8988T (cell line): Measurements from ENCODE around the gene DENND2C.
A peak's percentile ranks its signal among the peaks of the same experiment; 100 is the strongest.
"Not testable (repeated sequence)": the region's sequence is repeated elsewhere in the genome, so short reads cannot be mapped to it uniquely, and the experiment has no call there.

Experiments
- DNase-seq: peaks from one replicate; pipeline ENCODE4 v3.0.0; 2011

Gene DENND2C

DNA sequence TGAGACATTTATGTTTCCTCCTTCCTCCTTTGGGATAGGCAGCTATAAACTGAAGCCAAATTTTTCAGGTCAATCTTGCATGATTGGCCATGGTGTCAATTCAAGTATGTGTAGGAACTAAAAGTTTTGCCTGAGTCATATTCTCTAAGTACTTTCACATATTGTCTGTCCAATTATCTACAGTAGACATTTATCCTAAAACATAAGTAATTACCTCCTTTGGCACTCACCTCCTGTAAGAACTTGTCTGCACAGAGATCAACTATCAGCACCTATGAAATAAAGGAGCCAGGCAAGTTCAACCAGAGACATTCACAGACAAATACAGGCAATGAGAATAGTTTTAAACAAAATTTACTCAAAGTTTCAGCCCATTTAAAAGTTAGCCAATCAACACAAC, 74.2 kb downstream of the DENND2C start:
- no peak for DNase-seq

DNA sequence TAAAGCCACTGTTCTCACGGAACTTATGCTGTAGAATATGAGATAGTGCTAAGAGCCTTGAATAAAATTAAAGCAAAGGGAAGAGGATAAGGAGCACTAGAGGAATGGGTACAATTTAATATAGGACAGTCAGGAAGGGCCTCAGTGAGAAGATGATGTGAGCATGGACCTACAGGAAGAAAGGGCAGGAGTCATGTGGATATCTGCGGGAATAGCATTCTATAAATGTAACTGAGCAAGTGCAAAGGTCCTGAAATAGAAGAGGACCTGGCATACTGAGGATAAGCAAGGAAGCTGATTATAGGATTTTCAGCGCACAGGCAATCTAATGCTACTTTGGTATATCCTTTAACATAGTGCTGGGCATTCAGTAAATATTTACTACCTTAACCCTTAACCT, 75.8 kb downstream of the DENND2C start:
- DNase-seq: no peak

GRCh38 chr1:114589122-114589521, 80.7 kb downstream of the DENND2C start:
- no peak for DNase-seq

DNA sequence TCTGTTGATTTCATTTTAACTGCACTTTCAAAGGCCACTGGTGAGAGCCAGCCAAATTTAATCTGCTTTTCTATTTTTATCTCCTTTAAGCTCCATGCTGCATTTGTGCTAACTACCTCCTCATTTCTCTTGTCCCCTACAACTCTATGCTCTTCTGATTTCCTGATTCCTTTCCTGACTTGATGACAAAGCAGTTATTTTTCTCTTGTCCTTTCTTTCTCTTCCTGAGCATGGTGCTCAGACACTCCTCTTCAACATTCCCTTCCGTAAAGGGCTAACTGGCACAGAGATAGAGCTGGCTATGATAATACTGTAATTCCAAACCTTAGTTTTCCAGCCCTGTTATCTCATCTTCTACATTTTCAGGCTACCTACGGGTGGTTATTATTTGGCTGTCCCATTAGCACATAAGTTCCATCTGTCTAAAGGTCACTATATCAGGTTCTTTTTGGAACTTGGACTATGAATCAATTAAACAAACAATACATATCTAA, 81.6 kb downstream of the DENND2C start:
- DNase-seq: no peak

- DNase-seq: no peak
Observed at GRCh38 chr1:114587203-114587991, 82.5 kb downstream of the DENND2C start.

- DNase-seq: no peak
Observed at GRCh38 chr1:114586513-114587047, 83.3 kb downstream of the DENND2C start.

GRCh38 chr1:114585231-114585630, 84.6 kb downstream of the DENND2C start:
- DNase-seq: no peak

- DNase-seq: peak; percentile 43
Observed at GRCh38 chr1:114581335-114582287, 88.2 kb downstream of the DENND2C start, which contains the start of gene BCAS2. TSS of gene BCAS2 (minus strand) at chr1:114581615. CDS start at chr1:114581591, 24 bp downstream.

- DNase-seq: no peak
Observed at GRCh38 chr1:114574365-114574764, 95.5 kb downstream of the DENND2C start.

- no peak for DNase-seq
Observed at GRCh38 chr1:114564141-114564540, 105.7 kb downstream of the DENND2C start.

- DNase-seq: not testable (repeated sequence)
Observed at GRCh38 chr1:114562978-114563510, 106.8 kb downstream of the DENND2C start.

GRCh38 chr1:114561333-114561732, 108.5 kb downstream of the DENND2C start:
- DNase-seq: no peak

DNA sequence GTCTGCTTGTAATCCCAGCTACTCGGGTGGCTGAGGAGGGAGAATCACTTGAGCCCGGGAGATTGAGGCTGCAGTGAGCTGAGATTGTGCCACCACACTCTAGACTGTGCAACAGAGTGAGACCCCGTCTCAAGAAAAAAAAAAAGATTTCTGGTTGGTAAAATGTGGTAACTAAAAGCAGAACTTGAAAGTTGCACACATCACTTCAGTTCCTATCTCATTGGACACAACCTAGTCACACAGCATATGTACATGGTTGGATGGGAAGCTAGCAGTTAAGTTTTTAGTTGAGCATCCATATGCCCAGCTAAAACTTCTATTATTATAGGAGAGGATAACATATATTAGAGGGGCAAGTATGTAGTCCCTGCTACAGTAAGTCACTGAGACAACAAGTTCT, 110.5 kb downstream of the DENND2C start:
- DNase-seq: no peak

- DNase-seq: no peak
Observed at GRCh38 chr1:114558544-114558943, 111.3 kb downstream of the DENND2C start.

GRCh38 chr1:114554577-114554976, 115.3 kb downstream of the DENND2C start:
- DNase-seq: no peak

DNA sequence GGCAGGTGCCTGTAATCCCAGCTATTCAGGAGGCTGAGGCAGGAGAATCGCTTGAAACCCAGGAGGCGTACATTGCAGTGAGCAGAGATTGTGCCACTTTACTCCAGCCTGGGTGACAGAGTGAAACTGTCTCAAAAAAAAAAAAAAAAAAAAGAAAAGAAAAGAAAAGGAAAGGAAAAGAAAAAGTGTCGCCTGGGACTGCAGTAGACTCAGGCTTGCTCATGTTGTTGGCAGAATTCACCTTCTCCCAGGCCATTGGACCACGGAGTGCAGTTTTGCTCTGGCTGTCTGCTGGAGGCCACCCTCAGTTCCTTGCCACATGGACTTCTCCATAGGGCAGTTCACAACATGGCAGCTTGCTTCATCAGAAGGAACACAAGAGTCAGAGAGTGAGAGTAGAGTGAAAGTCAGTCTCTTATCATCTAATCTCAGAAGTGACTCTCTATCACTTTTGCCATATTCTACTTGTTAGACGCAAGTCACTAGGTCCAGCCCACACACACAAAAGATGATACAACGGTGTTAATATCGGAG, 117.7 kb downstream of the DENND2C start:
- DNase-seq: no peak

DNA sequence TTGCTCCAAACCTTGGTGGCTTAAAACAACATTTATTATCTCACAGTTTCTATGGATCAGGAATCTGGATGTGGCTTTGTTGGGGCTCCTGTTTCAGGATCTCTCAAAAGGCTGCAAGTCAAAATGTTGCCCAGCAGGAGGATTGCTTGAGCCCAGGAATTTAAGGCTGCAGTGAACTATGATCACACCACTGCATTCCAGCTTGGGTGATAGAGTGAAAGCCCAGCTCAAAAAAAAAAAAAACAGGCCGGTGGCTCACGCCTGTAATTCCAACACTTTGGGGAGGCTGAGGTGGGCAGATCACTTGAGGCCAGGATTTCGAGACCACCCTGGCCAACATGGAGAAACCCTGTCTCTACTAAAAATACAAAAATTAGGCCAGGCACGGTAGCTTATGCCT, 118.4 kb downstream of the DENND2C start:
- no peak for DNase-seq

- DNase-seq: no peak
Observed at GRCh38 chr1:114550336-114550735, 119.5 kb downstream of the DENND2C start.

DNA sequence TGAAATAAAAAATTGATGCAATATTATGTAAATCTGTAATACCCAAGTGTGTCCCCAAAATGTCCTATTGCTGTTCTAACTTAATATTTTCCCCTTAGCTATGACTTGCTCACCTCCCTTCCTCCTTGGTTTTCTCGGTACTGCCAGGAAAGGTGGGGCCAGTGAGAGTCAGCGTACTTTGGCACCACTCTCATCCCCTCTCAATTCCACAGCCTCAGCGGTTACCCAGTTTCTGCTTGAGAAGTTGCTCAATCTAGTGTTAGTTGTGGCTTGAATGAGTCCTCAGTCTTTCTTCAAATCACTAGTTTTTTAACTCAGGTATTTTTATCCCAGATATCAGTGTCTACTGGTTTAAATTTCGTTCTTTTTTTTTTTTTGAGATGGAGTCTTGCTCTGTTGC, 120.7 kb downstream of the DENND2C start:
- DNase-seq: no peak

DNA sequence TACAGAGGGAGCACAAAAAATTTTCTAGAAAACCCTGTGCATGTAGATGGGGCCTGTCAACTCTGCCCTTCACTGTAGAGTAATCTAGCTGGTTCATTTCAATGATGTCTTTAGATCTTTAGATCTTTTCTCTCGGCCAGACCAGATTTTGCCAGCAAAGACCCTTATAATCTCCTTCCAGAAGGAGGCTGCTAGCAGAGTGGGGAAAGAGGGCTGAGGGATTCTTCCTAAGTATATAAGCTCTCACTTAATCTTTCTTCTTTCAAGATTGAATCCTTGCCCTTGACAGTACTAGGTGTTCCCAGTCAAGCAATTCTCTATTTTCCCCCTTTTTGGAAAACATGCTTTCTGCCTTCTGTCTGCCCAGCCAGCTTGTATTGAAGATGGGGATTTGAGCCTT, 122.8 kb downstream of the DENND2C start:
- no peak for DNase-seq

- DNase-seq: no peak
Observed at GRCh38 chr1:114545796-114546195, 124.1 kb downstream of the DENND2C start.

GRCh38 chr1:114545315-114545714, 124.5 kb downstream of the DENND2C start:
- no peak for DNase-seq

GRCh38 chr1:114540821-114541220, 129.0 kb downstream of the DENND2C start:
- no peak for DNase-seq
